ENCODE results near the gene HUWE1. TPM values are rescaled to one million over a fixed set of nuclear protein-coding genes. Genes with fewer than 3 reads are reported as not detected.

The HUWE1 gene
- total and polyA plus RNA-seq, 10 donors: 19.1 to 204 (median 136) TPM

DNA sequence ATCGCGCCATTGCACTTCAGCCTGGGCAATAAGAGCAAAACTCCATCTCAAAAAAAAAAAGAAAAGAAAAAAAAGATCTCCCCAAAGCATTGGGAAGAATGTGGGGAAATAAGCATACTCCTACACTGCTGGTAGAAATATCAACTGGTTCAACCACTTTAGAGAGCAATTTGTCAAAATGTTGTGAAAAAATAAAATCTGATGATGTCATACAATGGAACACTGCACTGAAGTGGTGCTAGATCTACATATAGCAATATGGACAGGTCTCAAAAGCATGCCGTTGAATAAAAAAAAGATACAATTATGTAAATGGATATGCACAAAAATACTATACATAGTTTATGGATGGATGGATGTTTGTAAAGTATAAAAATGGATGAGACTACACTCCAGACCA is 18.3 kb upstream of the HUWE1 start:
- Histone ChIP-seq H3K9me3 (peaks cover 0 to 3% (median 0%) of the 10 kb centered on the region in 8 donors), H3K4me1 (no peaks in the 10 kb centered on the region), H3K4me3 (no peak overlapping the region), H3K36me3 (no peaks in the 10 kb centered on the region), H3K27me3 (replicated peaks in 1 of 7) (no peaks in the 10 kb centered on the region), H3K27ac (peak overlapping the region in 1 of 8 donors; percentile 21)
- TF ChIP-seq POLR2A (IDR thresholded peaks at IDR 0.05): no peak
- no peak for TF ChIP-seq POLR2AphosphoS5 (IDR thresholded peaks at IDR 0.05)
- no peak for TF ChIP-seq CTCF (IDR thresholded peaks at IDR 0.05 in 8 of 11, conservative IDR thresholded peaks at IDR 0.05 in 3 of 11)
- DNase-seq: no peak
- WGBS, 5 donors: 88 to 98% (median 94%) methylated on average over 2 to 3 of the region's 3 CpGs
- intact Hi-C loops (cut with DNase I; ENCODE audit: low total_unique reads): no loop called here

GRCh38 chrX:53704294-53704693 is 17.8 kb upstream of the HUWE1 start:
- no peak for TF ChIP-seq POLR2AphosphoS5 (IDR thresholded peaks at IDR 0.05)
- no peak for TF ChIP-seq POLR2A (IDR thresholded peaks at IDR 0.05)
- no peak for TF ChIP-seq CTCF (IDR thresholded peaks at IDR 0.05 in 8 of 11, conservative IDR thresholded peaks at IDR 0.05 in 3 of 11)
- intact Hi-C loops (cut with DNase I; ENCODE audit: low total_unique reads): no loop called here
- 52 to 71% (median 63%) methylated on average over 4 of the region's 4 CpGs for WGBS, 5 donors
- no peaks in the 10 kb centered on the region for H3K27me3 ChIP-seq (replicated peaks in 1 of 7)
- no peak for DNase-seq
- no peaks in the 10 kb centered on the region for H3K36me3 ChIP-seq
- no peaks in the 10 kb centered on the region for H3K4me1 ChIP-seq
- H3K9me3 ChIP-seq: peaks cover 0 to 3% (median 0%) of the 10 kb centered on the region in 8 donors
- H3K4me3 ChIP-seq: no peak overlapping the region
- H3K27ac ChIP-seq: peak overlapping the region in 2 of 8 donors; percentile 21 to 57

DNA sequence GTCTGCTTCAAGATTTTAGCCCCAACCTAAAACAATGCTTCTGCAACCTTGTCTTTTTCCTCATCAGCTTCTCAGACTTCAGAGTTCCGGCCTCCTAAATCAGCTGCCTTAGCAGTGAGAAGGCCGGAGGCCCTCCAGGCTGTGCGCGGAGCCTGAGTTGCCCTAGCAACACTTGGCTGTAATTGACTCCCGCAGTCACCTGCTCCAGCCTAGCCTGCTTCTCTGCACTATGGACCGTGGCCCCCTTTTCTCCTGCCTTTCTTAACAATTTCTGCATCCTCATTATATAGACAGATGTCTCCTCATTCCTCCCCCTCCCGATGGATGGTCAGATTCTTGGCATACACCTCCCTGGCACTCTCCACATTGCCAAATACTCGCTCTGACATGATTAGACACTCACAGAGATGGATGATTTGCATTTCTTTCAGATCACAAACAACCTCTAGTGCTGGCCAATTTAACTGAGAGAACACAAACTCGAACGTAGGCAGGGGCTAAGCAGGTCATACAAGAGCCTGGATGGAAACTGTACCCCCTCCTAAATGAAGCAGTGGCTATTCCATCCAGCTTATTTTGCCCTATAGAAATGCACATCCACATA is 9.5 kb upstream of the HUWE1 start:
- 65 to 82% (median 75%) methylated on average over 10 of the region's 10 CpGs for WGBS, 5 donors
- intact Hi-C loops (cut with DNase I; ENCODE audit: low total_unique reads): no loop called here
- no peak for DNase-seq

GRCh38 chrX:53694642-53695041 is 8.1 kb upstream of the HUWE1 start:
- no peak overlapping the region for H3K27ac ChIP-seq
- WGBS, 5 donors: 67 to 100% (median 90%) methylated on average over 1 of the region's 1 CpG
- intact Hi-C loops (cut with DNase I; ENCODE audit: low total_unique reads): no loop called here

More for the DNA sequence above, 9.5 kb upstream of the HUWE1 start:
- H3K9me3 ChIP-seq: no peaks in the 10 kb centered on the region
- H3K27me3 ChIP-seq (replicated peaks in 1 of 7): peaks cover 0 to 2% (median 0%) of the 10 kb centered on the region in 7 donors
- H3K4me1 ChIP-seq: no peaks in the 10 kb centered on the region
- no peak for TF ChIP-seq POLR2AphosphoS5 (IDR thresholded peaks at IDR 0.05)
- H3K4me3 ChIP-seq: no peak overlapping the region
- H3K27ac ChIP-seq: no peak overlapping the region
- no peaks in the 10 kb centered on the region for H3K36me3 ChIP-seq

More at GRCh38 chrX:53694642-53695041, 8.1 kb upstream of the HUWE1 start:
- TF ChIP-seq CTCF (IDR thresholded peaks at IDR 0.05 in 8 of 11, conservative IDR thresholded peaks at IDR 0.05 in 3 of 11) (no peak), POLR2AphosphoS5 (IDR thresholded peaks at IDR 0.05) (no peak), POLR2A (IDR thresholded peaks at IDR 0.05) (no peak)
- Histone ChIP-seq H3K36me3 (no peaks in the 10 kb centered on the region), H3K4me1 (no peaks in the 10 kb centered on the region), H3K9me3 (no peaks in the 10 kb centered on the region), H3K4me3 (no peak overlapping the region), H3K27me3 (replicated peaks in 1 of 7) (peaks cover 0 to 2% (median 0%) of the 10 kb centered on the region in 7 donors)
- DNase-seq: no peak
